Measurements from ENCODE around the gene OR4D2. TPM values are rescaled to one million over a fixed set of nuclear protein-coding genes. Genes with fewer than 3 reads are reported as not detected.

The OR4D2 gene
- total and polyA plus RNA-seq, 9 donors: not detected

- Histone ChIP-seq H3K27me3 (ENCODE audit: control insufficient read depth, insufficient read depth, low read length) (peaks cover 2% of the 10 kb centered on the region), H3K36me3 (ENCODE audit: control insufficient read depth, insufficient read depth, low read length) (no peaks in the 10 kb centered on the region), H3K27ac (ENCODE audit: low read length) (no peak overlapping the region), H3K9me3 (replicated peaks; ENCODE audit: control insufficient read depth, low read depth, low read length) (peaks cover 9% of the 10 kb centered on the region), H3K4me3 (ENCODE audit: low read length) (no peak overlapping the region), H3K4me1 (ENCODE audit: control insufficient read depth, insufficient read depth, low read length) (no peaks in the 10 kb centered on the region)
- WGBS (ENCODE audit: insufficient coverage): no CpG with 5 or more reads among the region's 1 CpG
- no peak for DNase-seq
Measured at GRCh38 chr17:58144801-58145200, 22.0 kb upstream of the OR4D2 start.

- H3K27ac ChIP-seq (ENCODE audit: low read length): no peak within 1 kb of the TSS
- WGBS (ENCODE audit: insufficient coverage): no CpG with 5 or more reads among the region's 1 CpG
- no peaks in the 10 kb centered on the region for H3K36me3 ChIP-seq (ENCODE audit: control insufficient read depth, insufficient read depth, low read length)
- H3K27me3 ChIP-seq (ENCODE audit: control insufficient read depth, insufficient read depth, low read length): peaks cover 13% of the 10 kb centered on the region
- DNase-seq: no peak
- H3K9me3 ChIP-seq (replicated peaks; ENCODE audit: control insufficient read depth, low read depth, low read length): peaks cover 9% of the 10 kb centered on the region
- H3K4me3 ChIP-seq (ENCODE audit: low read length): no peak within 1 kb of the TSS
- H3K4me1 ChIP-seq (ENCODE audit: control insufficient read depth, insufficient read depth, low read length): no peaks in the 10 kb centered on the region
Measured at GRCh38 chr17:58147930-58148434, 18.8 kb upstream of the OR4D2 start, which contains the start of gene OR4D1. Gene OR4D1 (plus strand): TSS chr17:58148384. CDS start chr17:58155154, 6,770 bp downstream.

GRCh38 chr17:58148609-58149008, 18.2 kb upstream of the OR4D2 start:
- Histone ChIP-seq H3K4me3 (ENCODE audit: low read length) (no peak overlapping the region), H3K27ac (ENCODE audit: low read length) (no peak overlapping the region), H3K9me3 (replicated peaks; ENCODE audit: control insufficient read depth, low read depth, low read length) (peaks cover 7% of the 10 kb centered on the region), H3K36me3 (ENCODE audit: control insufficient read depth, insufficient read depth, low read length) (no peaks in the 10 kb centered on the region), H3K4me1 (ENCODE audit: control insufficient read depth, insufficient read depth, low read length) (no peaks in the 10 kb centered on the region), H3K27me3 (ENCODE audit: control insufficient read depth, insufficient read depth, low read length) (peaks cover 15% of the 10 kb centered on the region)
- DNase-seq: no peak
- WGBS (ENCODE audit: insufficient coverage): no CpG with 5 or more reads among the region's 3 CpGs

GRCh38 chr17:58150394-58150793, 16.4 kb upstream of the OR4D2 start:
- H3K9me3 ChIP-seq (replicated peaks; ENCODE audit: control insufficient read depth, low read depth, low read length): no peaks in the 10 kb centered on the region
- H3K27ac ChIP-seq (ENCODE audit: low read length): no peak overlapping the region
- WGBS (ENCODE audit: insufficient coverage): 64% methylated on average over 3 of the region's 6 CpGs
- H3K36me3 ChIP-seq (ENCODE audit: control insufficient read depth, insufficient read depth, low read length): no peaks in the 10 kb centered on the region
- H3K4me3 ChIP-seq (ENCODE audit: low read length): no peak overlapping the region
- no peak for DNase-seq
- H3K27me3 ChIP-seq (ENCODE audit: control insufficient read depth, insufficient read depth, low read length): peaks cover 19% of the 10 kb centered on the region
- no peaks in the 10 kb centered on the region for H3K4me1 ChIP-seq (ENCODE audit: control insufficient read depth, insufficient read depth, low read length)

- no peak overlapping the region for H3K4me3 ChIP-seq (ENCODE audit: low read length)
- 63% methylated on average over 1 of the region's 2 CpGs for WGBS (ENCODE audit: insufficient coverage)
- H3K9me3 ChIP-seq (replicated peaks; ENCODE audit: control insufficient read depth, low read depth, low read length): no peaks in the 10 kb centered on the region
- H3K27me3 ChIP-seq (ENCODE audit: control insufficient read depth, insufficient read depth, low read length): peaks cover 42% of the 10 kb centered on the region
- H3K4me1 ChIP-seq (ENCODE audit: control insufficient read depth, insufficient read depth, low read length): peaks cover 5% of the 10 kb centered on the region
- DNase-seq: no peak
- no peaks in the 10 kb centered on the region for H3K36me3 ChIP-seq (ENCODE audit: control insufficient read depth, insufficient read depth, low read length)
- H3K27ac ChIP-seq (ENCODE audit: low read length): no peak overlapping the region
Measured at GRCh38 chr17:58153046-58153445, 13.7 kb upstream of the OR4D2 start.

GRCh38 chr17:58153671-58154070, 13.1 kb upstream of the OR4D2 start:
- no peak overlapping the region for H3K27ac ChIP-seq (ENCODE audit: low read length)
- H3K4me3 ChIP-seq (ENCODE audit: low read length): no peak overlapping the region
- no peak for DNase-seq
- peaks cover 5% of the 10 kb centered on the region for H3K4me1 ChIP-seq (ENCODE audit: control insufficient read depth, insufficient read depth, low read length)
- H3K9me3 ChIP-seq (replicated peaks; ENCODE audit: control insufficient read depth, low read depth, low read length): no peaks in the 10 kb centered on the region
- H3K36me3 ChIP-seq (ENCODE audit: control insufficient read depth, insufficient read depth, low read length): no peaks in the 10 kb centered on the region
- H3K27me3 ChIP-seq (ENCODE audit: control insufficient read depth, insufficient read depth, low read length): peaks cover 42% of the 10 kb centered on the region

- under 1% methylated on average over 62 of the region's 65 CpGs for WGBS (ENCODE audit: insufficient coverage)
- Histone ChIP-seq H3K27ac (ENCODE audit: low read length) (no peak overlapping the region), H3K9me3 (replicated peaks; ENCODE audit: control insufficient read depth, low read depth, low read length) (no peaks in the 10 kb centered on the region), H3K36me3 (ENCODE audit: control insufficient read depth, insufficient read depth, low read length) (no peaks in the 10 kb centered on the region), H3K27me3 (ENCODE audit: control insufficient read depth, insufficient read depth, low read length) (peaks cover 40% of the 10 kb centered on the region), H3K4me1 (ENCODE audit: control insufficient read depth, insufficient read depth, low read length) (peaks cover 5% of the 10 kb centered on the region), H3K4me3 (ENCODE audit: low read length) (no peak overlapping the region)
- DNase-seq: peak; percentile 1
Measured at GRCh38 chr17:58156839-58157803, 9.7 kb upstream of the OR4D2 start.

- H3K27ac ChIP-seq (ENCODE audit: low read length): no peak overlapping the region
- no CpG with 5 or more reads among the region's 2 CpGs for WGBS (ENCODE audit: insufficient coverage)
- no peaks in the 10 kb centered on the region for H3K36me3 ChIP-seq (ENCODE audit: control insufficient read depth, insufficient read depth, low read length)
- no peak overlapping the region for H3K4me3 ChIP-seq (ENCODE audit: low read length)
- peaks cover 33% of the 10 kb centered on the region for H3K27me3 ChIP-seq (ENCODE audit: control insufficient read depth, insufficient read depth, low read length)
- H3K9me3 ChIP-seq (replicated peaks; ENCODE audit: control insufficient read depth, low read depth, low read length): no peaks in the 10 kb centered on the region
- H3K4me1 ChIP-seq (ENCODE audit: control insufficient read depth, insufficient read depth, low read length): peaks cover 5% of the 10 kb centered on the region
- DNase-seq: no peak
Measured at GRCh38 chr17:58158181-58158580, 8.6 kb upstream of the OR4D2 start.

GRCh38 chr17:58161566-58161965, 5.2 kb upstream of the OR4D2 start:
- Histone ChIP-seq H3K4me3 (ENCODE audit: low read length) (no peak overlapping the region), H3K36me3 (ENCODE audit: control insufficient read depth, insufficient read depth, low read length) (no peaks in the 10 kb centered on the region), H3K27me3 (ENCODE audit: control insufficient read depth, insufficient read depth, low read length) (peaks cover 20% of the 10 kb centered on the region), H3K4me1 (ENCODE audit: control insufficient read depth, insufficient read depth, low read length) (peaks cover 5% of the 10 kb centered on the region), H3K9me3 (replicated peaks; ENCODE audit: control insufficient read depth, low read depth, low read length) (no peaks in the 10 kb centered on the region), H3K27ac (ENCODE audit: low read length) (no peak overlapping the region)
- no CpG with 5 or more reads among the region's 3 CpGs for WGBS (ENCODE audit: insufficient coverage)
- DNase-seq: no peak

GRCh38 chr17:58165981-58166380, 801 bp upstream of the OR4D2 start:
- H3K27ac ChIP-seq (ENCODE audit: low read length): no peak overlapping the region
- H3K27me3 ChIP-seq (ENCODE audit: control insufficient read depth, insufficient read depth, low read length): peaks cover 2% of the 10 kb centered on the region
- H3K9me3 ChIP-seq (replicated peaks; ENCODE audit: control insufficient read depth, low read depth, low read length): no peaks in the 10 kb centered on the region
- no peak overlapping the region for H3K4me3 ChIP-seq (ENCODE audit: low read length)
- no peak for DNase-seq
- WGBS (ENCODE audit: insufficient coverage): no CpG with 5 or more reads among the region's 2 CpGs
- H3K4me1 ChIP-seq (ENCODE audit: control insufficient read depth, insufficient read depth, low read length): no peaks in the 10 kb centered on the region
- no peaks in the 10 kb centered on the region for H3K36me3 ChIP-seq (ENCODE audit: control insufficient read depth, insufficient read depth, low read length)

All from muscle of leg (tissue), 11 donors.